GM18511 (cell line): Measurements from ENCODE around the gene TRMT61A.

Source experiments
- ATAC-seq: cut with Tn5 transposase; IDR thresholded peaks from one replicate; pipeline ENCODE4 v1.9.1; 2021; ENCODE audit warnings: mild to moderate bottlenecking, moderate library complexity; ENCODE audit not compliant: unreplicated experiment

Gene TRMT61A

GRCh38 chr14:103533999-103534575 is 5.1 kb downstream of the TRMT61A start:
- no peak for ATAC-seq

DNA sequence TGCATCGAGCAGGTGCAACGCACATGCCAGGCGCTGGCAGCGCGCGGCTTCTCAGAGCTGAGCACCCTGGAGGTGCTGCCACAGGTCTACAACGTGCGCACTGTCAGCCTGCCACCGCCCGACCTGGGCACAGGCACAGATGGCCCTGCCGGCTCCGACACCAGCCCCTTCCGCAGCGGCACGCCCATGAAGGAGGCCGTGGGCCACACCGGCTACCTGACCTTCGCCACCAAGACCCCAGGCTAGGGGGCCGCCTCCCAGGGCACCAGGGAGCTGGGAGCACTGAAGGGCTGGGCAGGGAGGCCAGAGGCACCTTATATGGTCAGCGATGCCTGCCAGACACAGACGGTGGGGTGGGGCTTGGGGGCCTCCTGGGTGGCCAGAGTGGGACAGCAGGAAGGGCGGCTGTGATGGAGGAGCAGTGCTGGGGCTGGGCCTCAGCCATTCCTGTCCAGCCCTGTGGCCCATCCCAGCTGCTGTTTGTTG is 5.6 kb downstream of the TRMT61A start:
- ATAC-seq = no peak

DNA sequence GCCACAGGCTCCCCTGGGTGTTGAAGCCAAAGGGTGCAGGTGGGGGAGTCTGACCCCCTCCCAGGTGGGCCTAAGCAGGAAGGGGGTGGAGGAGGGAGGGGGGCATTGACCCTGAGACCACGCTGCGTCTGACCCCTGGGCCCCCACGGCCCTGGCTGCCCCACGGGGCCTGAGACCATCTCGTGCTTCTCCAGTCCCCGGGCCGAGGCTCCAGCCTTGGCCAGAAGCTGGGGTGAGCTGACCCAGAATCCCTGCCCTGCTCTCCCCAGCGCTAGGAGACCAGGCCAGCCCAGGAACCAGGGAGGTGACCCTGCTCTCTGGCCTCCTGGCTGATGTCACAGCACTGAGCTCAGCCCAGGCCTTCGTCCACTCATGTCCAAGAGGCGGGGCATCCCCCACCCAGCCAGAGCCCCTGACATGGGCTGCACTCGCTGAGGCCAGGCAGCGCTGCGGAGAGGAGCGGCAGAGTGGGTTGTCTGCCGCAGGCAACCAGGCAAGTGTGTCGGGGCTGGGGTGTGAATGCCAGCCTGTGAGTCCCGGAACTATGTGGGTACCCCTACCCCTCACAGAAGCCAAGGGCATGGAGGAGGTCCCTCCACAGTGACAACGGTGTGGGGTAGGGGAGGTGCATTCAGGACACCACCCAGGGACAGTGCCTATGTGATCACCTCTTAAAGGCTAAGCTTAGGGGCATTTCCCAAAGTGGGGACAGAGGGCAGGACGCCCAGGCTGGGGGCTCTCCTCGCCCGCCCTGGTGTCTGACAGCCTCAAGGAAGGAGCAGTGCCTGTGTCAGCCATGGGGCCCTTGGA is 6.3 kb downstream of the TRMT61A start:
- ATAC-seq = no peak

GRCh38 chr14:103535891-103536565 is 7.0 kb downstream of the TRMT61A start:
- ATAC-seq = no peak

DNA sequence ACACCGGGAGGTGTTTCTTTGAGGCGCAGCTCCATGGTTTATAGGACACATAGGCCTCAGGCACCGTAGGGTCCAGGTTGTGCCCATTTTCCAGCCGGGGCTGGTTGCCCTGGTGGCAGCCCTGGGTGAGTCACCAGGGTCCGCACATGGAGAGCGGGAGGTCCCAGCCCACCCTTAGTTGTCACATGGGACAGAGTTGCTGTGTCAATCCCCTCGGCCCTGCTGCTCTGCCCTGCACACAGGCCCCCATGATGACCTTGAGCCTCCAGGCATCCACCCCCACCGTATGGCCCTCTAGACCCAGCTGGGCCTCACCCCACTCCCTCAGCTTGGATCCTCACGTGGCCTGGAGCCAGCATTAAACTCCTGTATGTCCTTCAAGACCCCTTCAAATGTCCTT is 7.7 kb downstream of the TRMT61A start:
- ATAC-seq = no peak

DNA sequence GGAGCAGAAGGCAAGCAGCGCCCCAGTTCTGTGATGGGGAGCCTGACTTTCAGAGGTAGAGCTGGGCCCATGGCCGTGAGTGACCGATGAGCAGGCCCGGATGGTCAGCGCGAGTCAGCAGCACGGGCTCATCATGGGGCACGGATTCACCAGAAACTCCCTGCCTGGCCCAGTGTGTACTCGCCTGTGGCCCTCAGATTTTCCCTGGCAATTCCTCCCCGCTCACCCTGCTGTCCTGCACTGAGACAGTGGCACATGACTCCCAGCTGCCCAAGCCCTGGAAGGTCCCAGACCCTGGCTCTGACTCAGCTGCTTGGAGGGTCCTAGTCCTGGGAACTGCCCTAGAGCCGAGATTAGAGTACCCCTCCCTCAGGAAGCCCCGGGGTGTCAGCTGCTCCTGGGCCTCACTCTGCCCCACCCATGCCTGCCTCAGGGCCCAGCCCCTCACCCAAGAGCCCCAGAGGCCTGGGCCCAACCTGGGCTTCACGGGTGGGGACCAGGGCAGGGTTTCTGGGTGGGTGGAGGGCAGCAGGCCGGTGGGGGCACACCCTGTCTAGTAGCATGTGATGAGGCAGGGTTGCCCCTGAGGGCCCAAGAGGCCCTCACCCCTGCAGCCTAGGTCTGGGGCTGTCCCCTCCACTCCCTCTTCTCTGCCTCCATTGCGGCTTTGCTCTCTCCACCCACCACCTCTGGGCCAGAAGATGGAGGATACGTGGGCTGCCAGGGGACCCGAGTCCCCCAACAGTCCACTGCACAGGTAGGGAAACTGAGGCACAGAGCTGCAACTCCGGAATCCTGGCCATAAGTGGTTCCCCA is 8.4 kb downstream of the TRMT61A start:
- no peak for ATAC-seq

DNA sequence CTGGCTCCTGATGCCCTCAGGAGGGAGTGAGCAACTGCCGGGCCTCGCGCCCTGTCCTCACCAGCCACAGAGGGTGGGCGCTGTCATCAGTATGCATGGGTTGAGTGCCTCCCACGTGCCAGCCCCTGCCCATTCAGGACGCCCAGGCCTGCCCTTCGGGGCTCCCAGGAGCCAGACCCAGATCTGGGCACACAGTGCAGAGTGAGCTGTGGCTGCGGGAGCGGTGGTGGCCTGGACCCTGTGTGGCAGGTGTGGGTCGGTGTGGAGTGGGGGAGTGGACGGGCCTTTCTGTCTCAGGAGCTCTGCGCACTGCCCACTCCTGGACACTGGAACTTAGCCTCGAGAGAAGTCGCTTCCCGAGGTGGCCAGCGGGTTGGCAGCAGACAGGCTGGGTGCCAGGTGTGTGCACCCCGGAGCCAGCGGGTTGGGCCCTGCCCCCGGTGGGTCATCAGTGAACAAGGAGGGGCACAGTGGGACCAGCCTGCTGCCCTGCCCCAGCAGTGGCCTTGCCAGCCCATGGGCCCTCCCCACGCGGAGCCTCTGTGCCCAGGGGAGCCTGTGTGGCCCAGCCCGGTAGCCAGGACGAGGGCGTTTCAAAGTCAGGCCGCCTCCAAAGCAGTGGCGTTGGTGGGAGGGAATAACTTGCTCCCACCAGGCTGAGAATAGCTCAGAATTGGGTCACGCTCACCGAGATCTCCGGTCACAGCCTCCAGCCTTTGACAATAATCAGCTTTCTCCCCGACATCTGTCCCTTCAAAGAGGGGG is 9.5 kb downstream of the TRMT61A start:
- ATAC-seq = no peak

- ATAC-seq = no peak
These were observed 10.2 kb downstream of the TRMT61A start for GRCh38 chr14:103539056-103539825.

DNA sequence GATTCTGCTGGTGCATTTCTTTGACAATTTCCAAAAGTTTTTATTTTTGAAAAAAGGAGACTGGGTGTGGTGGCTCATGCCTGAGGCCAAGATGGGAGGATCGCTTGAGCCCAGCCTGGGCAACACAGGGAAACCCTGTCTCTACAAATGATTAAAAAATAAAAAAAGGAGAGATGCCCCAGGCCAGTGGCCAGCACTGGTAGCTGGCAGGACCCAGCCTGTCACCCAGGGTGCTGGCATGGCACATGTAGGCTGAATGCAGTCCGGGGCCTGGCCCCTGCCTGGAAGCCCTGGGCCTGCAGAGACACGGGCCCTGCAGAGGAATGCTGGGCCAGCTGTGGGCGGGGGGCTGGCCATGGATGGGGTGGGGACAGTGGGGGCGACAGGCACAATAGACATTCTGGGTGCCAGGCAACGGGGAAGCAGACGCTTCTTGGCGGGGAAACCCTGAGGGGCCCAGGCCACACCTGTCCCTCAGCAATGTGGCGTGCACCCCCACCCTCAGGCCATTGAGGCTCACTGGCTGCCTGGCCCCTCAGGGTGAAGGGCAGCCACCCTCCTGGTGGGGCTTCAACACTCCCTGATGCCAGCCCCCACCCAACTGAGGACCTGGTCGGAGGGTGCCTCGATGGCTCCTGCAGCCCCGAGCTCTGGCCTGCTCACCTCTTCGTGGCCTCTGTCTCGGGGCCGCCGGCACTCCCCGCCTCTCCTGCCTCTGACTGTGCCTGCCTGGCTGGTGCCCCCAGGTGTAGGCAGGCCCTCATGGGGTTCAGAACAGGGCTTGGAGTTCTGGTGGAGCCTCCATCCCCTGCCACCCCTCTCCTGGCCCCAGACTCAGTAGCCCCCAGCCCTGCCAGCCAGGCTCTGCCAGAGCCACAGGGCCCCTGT is 12.1 kb downstream of the TRMT61A start:
- ATAC-seq = no peak

DNA sequence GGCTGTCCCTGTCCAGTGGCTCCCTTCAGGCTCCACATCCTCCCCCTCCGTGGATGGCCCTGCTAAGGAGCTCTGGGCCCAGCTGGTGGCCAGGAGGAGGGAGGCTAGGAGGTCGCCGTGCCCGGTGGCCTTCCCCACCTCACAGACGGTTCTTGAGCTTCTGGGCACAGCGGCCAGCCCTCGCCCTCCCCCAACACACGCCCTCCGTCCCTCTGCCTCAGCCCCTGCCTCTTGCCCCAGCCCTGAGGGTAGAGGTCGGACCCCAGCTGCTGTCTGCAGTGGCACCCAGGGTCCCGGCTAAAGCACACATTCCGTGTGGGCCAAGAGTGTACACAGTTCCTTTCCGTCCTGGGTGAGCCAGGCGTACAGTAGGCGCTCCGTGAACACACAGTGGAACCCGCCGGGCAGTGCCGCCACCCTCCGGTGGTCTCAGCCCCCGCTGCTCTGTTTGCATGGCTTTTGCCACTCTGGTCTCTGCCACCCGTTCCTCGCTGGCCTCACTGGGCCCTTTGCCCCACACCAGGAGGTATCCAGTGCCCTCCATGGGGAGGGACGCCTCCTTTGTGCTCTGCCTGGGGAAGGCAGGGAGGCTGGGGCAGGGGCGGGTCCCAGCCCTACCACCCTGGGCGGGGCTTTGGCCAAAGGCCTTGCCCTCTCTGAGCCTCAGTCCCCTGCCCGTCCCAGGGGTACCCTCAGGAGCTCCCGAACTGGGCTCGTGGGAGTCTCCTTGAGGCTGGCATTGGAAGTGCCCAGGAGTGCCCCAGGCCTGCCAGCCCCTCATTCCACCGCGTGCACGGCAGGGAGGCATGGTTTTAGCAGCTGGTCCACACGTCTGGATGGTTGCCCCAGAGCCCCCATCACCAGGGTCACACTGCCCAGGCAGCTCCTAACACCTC is 13.0 kb downstream of the TRMT61A start:
- no peak for ATAC-seq

DNA sequence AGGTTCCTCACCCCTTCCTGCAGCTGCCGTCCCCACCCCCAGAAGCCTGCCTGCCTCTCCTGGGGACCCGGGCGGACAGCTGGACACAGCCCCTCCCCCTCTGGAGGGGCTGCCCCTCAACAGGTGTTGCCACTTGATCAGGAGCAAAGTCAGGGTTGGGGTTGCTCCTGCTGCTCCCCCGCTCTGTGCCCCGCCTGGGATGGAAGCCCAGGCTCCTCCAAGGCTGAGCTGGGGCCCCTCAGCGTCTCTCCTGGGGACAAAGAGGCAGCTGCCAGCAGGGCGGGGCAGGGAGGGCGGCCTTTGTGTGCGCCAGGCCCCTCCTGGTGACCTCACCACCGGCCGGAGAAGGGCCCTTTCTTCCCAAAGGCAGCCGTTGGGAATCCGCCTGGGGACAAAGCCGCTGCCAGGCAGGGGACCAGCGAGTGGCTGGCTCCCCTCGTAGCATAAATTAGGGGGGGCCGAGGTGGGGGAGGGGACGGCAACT is 13.7 kb downstream of the TRMT61A start:
- no peak for ATAC-seq

GRCh38 chr14:103543140-103543539 is 14.1 kb downstream of the TRMT61A start:
- ATAC-seq = no peak

DNA sequence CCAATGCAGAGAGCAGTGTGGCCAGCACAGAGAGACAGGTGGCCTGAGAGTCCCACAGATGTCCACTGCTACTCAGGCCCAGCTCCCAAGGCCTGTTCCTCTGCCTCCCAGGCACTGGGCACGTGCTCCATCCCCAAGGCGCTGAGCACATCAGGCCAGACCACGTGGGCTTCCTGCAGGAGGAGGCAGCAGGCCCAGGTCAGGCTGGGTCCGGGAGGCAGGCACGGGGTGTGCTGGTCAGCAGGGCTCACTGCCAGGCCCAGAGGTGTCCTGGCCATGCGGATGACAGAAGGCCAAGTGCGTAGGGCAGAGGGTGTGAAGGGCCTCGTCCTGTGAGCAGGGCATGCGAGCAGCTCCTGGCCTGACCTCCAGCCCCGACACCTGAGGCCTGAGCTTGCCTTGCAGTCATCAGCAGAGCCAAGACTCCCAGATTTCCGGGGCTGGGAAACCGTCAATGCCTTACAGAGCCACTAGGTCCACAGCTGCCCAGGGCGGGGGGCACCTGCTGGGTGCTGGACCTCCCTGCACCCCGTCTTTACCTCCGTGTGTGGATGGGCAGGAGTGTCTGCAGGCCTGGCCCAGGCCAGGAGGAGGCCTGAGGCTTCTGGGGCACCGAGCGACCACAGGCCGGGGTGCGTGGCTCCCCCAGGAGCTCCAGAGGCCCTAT is 14.9 kb downstream of the TRMT61A start:
- no peak for ATAC-seq

- no peak for ATAC-seq
These were observed 15.6 kb downstream of the TRMT61A start for GRCh38 chr14:103544388-103545218.

DNA sequence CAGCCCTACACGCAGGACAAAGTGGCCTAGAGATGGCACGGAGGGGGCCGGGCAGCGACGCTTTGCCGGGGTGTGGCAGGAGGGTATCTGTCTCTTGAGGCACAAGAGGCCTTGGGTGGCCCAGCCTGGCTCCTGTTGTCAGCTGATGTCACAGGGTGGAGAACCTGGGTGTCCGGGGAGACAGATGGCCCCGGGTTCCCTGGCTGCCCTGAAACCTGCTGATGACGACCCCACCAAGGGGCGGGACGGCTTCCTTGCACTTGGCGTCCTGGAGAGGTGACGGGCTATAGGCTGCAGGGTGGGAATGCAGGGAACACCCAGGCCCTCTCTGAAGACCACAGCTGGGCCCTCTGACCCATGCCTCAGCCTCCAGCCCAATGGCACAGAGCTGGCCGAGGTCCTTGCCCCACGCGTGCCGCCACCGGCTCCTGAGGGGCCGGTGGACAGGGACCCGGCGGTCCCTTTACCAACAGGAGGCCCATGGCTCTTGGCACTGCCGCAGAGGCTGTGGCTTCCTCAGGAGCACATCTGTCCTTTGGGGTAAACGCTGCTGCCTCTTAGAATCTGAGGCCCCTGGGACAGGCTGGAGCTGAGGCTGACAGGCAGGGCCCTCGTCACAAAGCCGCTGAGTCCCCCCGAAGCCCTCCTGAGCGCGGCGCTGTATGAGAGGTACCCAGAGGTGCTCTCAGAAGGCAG is 16.4 kb downstream of the TRMT61A start:
- no peak for ATAC-seq
